ENCODE measurements around the gene CUEDC1.

GRCh38 chr17:57949649-57950048 lies 5.6 kb downstream of the CUEDC1 start:
- TF ChIP-seq CTCF (IDR thresholded peaks at IDR 0.05; ENCODE audit: poor library complexity) (no peak), EZH2 (IDR thresholded peaks at IDR 0.05; ENCODE audit: borderline replicate concordance) (no peak)

Data from hepatocyte (in vitro differentiated cells).